Measurements from ENCODE around the gene WDR45.

GRCh38 chrX:49082271-49082871 is 2.7 kb upstream of the WDR45 start:
- TF ChIP-seq CTCF (conservative IDR thresholded peaks at IDR 0.05; ENCODE audit: low read depth in 2 of 2) (no peak), POLR2AphosphoS5 (IDR thresholded peaks at IDR 0.05; ENCODE audit: low read depth) (no peak), EZH2phosphoT487 (IDR thresholded peaks at IDR 0.05; ENCODE audit: unreplicated experiment) (no peak)
